Omental fat pad (tissue), 4 donors: ENCODE results near the gene ZNF438. TPM values are rescaled to one million over a fixed set of nuclear protein-coding genes. Genes with fewer than 3 reads are reported as not detected.

Experiments used
- ATAC-seq: fragments of 150-250 bp; one replicate; pipeline ENCODE4 v1.9.1; 2016; ENCODE audit warnings: mild to moderate bottlenecking, moderate library complexity; ENCODE audit not compliant: low FRiP score
- DNase-seq: peaks from one replicate; pipeline ENCODE4 v3.0.0-alpha.2; 2019; ENCODE audit warnings: low spot score
- CTCF ChIP-seq, 3 donors: fragments of 450-650 bp; IDR thresholded peaks; one replicate each; pipeline ENCODE4 v1.5.1; 2016 to 2017; ENCODE audit warnings: antibody characterized with exemption in 3 of 3, mild to moderate bottlenecking in 3 of 3, moderate library complexity in 2 of 3
- total RNA-seq, 4 donors: library from RNA; depleted of rRNA; stranded (reverse); fragments of >200 nt; gene quantifications; one replicate each; pipeline ENCODE4 v1.1.0, GENCODE V29; 2016

ZNF438 gene, protein sequence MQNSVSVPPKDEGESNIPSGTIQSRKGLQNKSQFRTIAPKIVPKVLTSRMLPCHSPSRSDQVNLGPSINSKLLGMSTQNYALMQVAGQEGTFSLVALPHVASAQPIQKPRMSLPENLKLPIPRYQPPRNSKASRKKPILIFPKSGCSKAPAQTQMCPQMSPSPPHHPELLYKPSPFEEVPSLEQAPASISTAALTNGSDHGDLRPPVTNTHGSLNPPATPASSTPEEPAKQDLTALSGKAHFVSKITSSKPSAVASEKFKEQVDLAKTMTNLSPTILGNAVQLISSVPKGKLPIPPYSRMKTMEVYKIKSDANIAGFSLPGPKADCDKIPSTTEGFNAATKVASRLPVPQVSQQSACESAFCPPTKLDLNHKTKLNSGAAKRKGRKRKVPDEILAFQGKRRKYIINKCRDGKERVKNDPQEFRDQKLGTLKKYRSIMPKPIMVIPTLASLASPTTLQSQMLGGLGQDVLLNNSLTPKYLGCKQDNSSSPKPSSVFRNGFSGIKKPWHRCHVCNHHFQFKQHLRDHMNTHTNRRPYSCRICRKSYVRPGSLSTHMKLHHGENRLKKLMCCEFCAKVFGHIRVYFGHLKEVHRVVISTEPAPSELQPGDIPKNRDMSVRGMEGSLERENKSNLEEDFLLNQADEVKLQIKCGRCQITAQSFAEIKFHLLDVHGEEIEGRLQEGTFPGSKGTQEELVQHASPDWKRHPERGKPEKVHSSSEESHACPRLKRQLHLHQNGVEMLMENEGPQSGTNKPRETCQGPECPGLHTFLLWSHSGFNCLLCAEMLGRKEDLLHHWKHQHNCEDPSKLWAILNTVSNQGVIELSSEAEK
- 10 to 100 TPM in 3 of 4 donors, 1 to 10 TPM in 1; 8.9 to 22.9 (median 12.3) TPM for total RNA-seq

GRCh38 chr10:31031558-31032257 is at the start of gene ZNF438:
TSS of gene ZNF438 (minus strand) at chr10:31031865. CDS start at chr10:30877034, 154,831 bp downstream.
- no peak for TF ChIP-seq CTCF (IDR thresholded peaks at IDR 0.05)
- ATAC-seq (peak; percentile 98), DNase-seq (peak; percentile 88)

DNA sequence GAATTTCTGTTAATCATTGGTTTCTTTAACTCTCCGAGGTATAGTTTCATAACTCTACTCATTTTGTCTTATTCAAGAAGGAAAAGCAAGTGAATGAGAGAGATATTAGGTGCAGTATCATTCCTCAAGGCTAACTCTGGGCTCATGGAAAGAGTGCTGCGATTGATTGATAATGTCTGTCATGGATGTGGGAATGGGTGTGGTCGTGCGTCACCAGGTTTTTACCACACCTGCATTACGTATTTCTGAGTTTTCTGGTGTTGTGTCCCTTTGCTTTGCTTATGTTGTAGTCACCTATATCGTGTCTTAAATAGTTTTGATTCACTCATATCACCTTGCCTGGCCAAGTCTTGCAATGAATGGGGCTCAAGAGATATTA is 44.9 kb upstream of the ZNF438 start:
- TF ChIP-seq CTCF (IDR thresholded peaks at IDR 0.05) = no peak
- ATAC-seq (no peak), DNase-seq (no peak)

GRCh38 chr10:31075881-31076609 is 44.4 kb upstream of the ZNF438 start:
- DNase-seq (no peak), ATAC-seq (no peak)
- TF ChIP-seq CTCF (IDR thresholded peaks at IDR 0.05) = no peak

- TF ChIP-seq CTCF (IDR thresholded peaks at IDR 0.05) = no peak
- DNase-seq (no peak), ATAC-seq (no peak)
Observed at GRCh38 chr10:31075434-31075833, 43.8 kb upstream of the ZNF438 start.

- no peak for TF ChIP-seq CTCF (IDR thresholded peaks at IDR 0.05)
Observed at GRCh38 chr10:31074722-31075086, 43.0 kb upstream of the ZNF438 start.

DNA sequence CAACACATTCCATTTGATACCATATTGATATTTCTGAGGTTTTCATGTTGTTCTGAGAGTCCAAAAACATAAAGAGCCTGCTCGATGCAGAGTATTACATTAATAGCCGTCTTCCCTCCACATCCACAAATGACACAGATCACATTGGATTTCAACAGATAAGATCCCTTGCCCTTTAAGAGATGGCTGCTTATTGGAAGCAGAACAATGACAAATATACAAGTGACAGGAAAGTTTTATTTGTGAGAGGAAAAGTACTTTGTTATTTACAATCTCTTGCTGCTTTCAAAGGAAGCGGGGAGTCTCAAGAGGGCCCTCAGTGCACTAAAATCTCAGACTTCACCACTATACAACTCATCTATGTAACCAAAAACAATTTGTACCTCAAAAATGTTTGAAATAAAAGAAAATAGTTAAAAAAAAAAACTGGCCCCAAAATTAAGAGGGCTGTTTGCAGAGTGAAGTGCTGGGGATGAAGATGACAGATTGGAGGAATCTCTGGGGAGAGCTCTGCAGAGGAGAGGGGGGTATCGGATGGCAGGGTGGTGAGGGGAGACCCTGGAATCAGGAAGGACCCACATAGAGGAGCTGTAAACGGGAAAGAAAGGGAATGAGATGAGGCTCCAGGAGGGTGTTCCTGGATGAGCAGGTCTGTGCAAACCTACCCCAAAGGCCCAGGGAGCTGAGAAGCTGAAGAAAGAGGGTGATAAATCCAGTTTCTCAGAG is 42.5 kb upstream of the ZNF438 start:
- TF ChIP-seq CTCF (IDR thresholded peaks at IDR 0.05) = no peak
- DNase-seq = no peak
- no peak for ATAC-seq

More at GRCh38 chr10:31074722-31075086, 43.0 kb upstream of the ZNF438 start:
- DNase-seq (no peak), ATAC-seq (no peak)
